ENCODE measurements around the gene CYB5A. TPM values are rescaled to one million over a fixed set of nuclear protein-coding genes. Genes with fewer than 3 reads are reported as not detected.
"Not testable (repeated sequence)": the region's sequence is repeated elsewhere in the genome, so short reads cannot be mapped to it uniquely, and the experiment has no call there.

CYB5A gene
- polyA plus RNA-seq, 4 donors, result 91.1 to 1,144 (median 565) TPM

DNA sequence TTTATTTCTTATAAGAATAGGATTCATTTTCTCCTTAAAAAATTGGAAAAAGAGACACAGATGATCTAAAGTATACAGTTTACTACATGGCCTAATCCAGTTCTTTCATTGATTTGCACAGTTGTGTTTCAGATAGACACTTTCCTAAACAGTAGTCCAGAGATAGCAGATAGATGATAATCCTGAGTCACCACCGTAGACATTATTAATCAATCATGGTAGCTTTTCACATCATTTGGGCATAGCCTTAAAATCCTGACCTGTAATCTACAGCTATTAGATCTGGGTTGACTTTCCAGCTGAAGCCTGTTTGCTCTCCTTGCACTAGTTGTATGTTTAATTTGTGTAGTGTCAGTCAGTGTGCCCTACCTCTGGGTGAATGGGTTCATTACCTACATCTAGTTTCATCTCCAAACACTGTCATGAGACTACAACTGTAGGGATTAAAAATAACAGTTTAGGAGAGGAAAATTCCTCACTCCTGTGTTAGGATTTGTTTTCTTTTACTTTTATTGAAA lies 38.0 kb upstream of the CYB5A start:
- Histone ChIP-seq H3K4me1 (ENCODE audit: control insufficient read depth in 3 of 3, insufficient read depth in 2 of 3, low read depth in 1 of 3, low read length in 2 of 3) (peaks cover 0 to 14% (median 0%) of the 10 kb centered on the region in 3 donors), H3K4me3 (ENCODE audit: low read depth in 1 of 3, low read length in 3 of 3) (peak overlapping the region in 1 of 3 donors; percentile 15), H3K27me3 (ENCODE audit: control insufficient read depth in 3 of 3, insufficient read depth in 3 of 3, low read length in 3 of 3) (peaks cover 0 to 1% (median 0%) of the 10 kb centered on the region in 3 donors), H3K36me3 (ENCODE audit: control insufficient read depth in 3 of 3, insufficient read depth in 2 of 3, low read depth in 1 of 3, low read length in 3 of 3) (no peaks in the 10 kb centered on the region), H3K9me3 (ENCODE audit: control insufficient read depth in 2 of 2, insufficient read depth in 1 of 2, low read depth in 1 of 2, low read length in 1 of 2) (no peaks in the 10 kb centered on the region), H3K27ac (ENCODE audit: low read depth in 1 of 3, low read length in 2 of 3) (no peak overlapping the region)
- 72 to 89% (median 76%) methylated on average over 1 of the region's 1 CpG for WGBS, 3 donors
- DNase-seq (no peak), FAIRE-seq (no peak)

DNA sequence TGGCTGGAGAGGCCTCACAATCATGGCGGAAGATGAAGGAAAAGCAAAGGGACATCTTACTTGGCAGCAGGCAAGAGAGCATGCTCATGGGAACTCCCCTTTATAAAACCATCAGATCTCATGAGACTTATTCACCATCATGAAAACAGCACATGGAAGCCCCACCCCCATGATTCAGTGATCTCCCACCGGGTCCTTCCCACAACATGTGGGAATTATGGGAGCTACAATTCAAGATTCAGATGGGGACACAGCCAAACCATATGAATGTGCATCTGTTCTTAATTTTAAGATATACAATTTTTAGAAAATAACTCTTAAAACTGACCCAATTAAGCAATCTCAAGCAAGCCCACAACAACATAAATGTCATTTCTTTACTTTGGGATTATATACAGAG lies 36.4 kb upstream of the CYB5A start:
- H3K27ac ChIP-seq (ENCODE audit: low read depth in 1 of 3, low read length in 2 of 3), result no peak overlapping the region
- H3K9me3 ChIP-seq (ENCODE audit: control insufficient read depth in 2 of 2, insufficient read depth in 1 of 2, low read depth in 1 of 2, low read length in 1 of 2), result no peaks in the 10 kb centered on the region
- H3K27me3 ChIP-seq (ENCODE audit: control insufficient read depth in 3 of 3, insufficient read depth in 3 of 3, low read length in 3 of 3), result peaks cover 0 to 1% (median 0%) of the 10 kb centered on the region in 3 donors
- H3K4me3 ChIP-seq (ENCODE audit: low read depth in 1 of 3, low read length in 3 of 3), result no peak overlapping the region
- no peaks in the 10 kb centered on the region for H3K36me3 ChIP-seq (ENCODE audit: control insufficient read depth in 3 of 3, insufficient read depth in 2 of 3, low read depth in 1 of 3, low read length in 3 of 3)
- H3K4me1 ChIP-seq (ENCODE audit: control insufficient read depth in 3 of 3, insufficient read depth in 2 of 3, low read depth in 1 of 3, low read length in 2 of 3), result peaks cover 0 to 16% (median 0%) of the 10 kb centered on the region in 3 donors
- DNase-seq, result no peak
- WGBS, 3 donors, result 79 to 88% (median 87%) methylated on average over 2 of the region's 2 CpGs
- FAIRE-seq, result no peak

DNA sequence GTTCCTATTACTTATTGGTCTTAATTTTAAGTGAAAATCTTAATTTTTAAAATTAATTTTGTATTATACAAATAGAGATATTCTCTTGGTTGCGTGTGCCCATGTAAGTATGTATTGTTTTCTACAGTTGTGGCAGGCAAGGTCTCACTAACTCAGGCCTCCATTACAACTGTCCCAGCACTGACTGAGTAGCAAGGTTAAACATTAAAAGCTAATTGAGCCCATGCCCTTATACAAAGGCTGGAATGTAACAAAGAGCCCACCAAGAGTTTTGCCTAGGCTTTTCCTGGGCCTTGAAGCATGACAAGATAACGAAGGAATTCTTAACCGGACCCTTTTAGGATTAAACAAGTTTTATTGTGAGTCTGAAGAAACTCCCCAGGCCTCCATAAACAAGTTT lies 35.0 kb upstream of the CYB5A start:
- not testable (repeated sequence) for H3K9me3 ChIP-seq (ENCODE audit: control insufficient read depth in 2 of 2, insufficient read depth in 1 of 2, low read depth in 1 of 2, low read length in 1 of 2); DNase-seq; H3K27me3 ChIP-seq (ENCODE audit: control insufficient read depth in 3 of 3, insufficient read depth in 3 of 3, low read length in 3 of 3); H3K27ac ChIP-seq (ENCODE audit: low read depth in 1 of 3, low read length in 2 of 3); H3K4me3 ChIP-seq (ENCODE audit: low read depth in 1 of 3, low read length in 3 of 3); H3K36me3 ChIP-seq (ENCODE audit: control insufficient read depth in 3 of 3, insufficient read depth in 2 of 3, low read depth in 1 of 3, low read length in 3 of 3); FAIRE-seq
- 91 to 98% (median 94%) methylated on average over 3 of the region's 3 CpGs for WGBS, 3 donors
- H3K4me1 ChIP-seq (ENCODE audit: control insufficient read depth in 3 of 3, insufficient read depth in 2 of 3, low read depth in 1 of 3, low read length in 2 of 3), result peaks cover 0 to 16% (median 0%) of the 10 kb centered on the region in 3 donors

DNA sequence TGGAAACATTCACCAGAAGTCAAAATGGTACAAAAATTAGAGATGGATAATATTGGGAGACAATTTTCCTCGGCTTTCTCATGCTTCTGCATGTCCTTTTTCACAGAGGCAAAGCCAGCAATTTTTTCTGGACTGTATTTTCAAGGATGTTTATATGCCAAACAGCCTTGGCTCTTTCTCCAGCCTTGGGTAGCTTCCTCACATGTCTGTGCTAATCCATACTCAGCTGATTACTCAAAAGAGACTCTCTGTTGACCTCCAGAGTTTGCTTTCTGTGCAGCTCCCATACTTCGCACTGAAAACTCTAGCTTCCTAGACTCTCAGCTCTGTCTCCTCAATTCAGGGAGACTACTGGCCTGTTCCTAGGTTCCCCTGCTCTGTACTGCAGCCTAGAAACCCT lies 34.5 kb upstream of the CYB5A start:
- H3K4me3 ChIP-seq (ENCODE audit: low read depth in 1 of 3, low read length in 3 of 3), result no peak overlapping the region
- no peaks in the 10 kb centered on the region for H3K9me3 ChIP-seq (ENCODE audit: control insufficient read depth in 2 of 2, insufficient read depth in 1 of 2, low read depth in 1 of 2, low read length in 1 of 2)
- DNase-seq, result no peak
- WGBS, 3 donors, result 37 to 78% (median 60%) methylated on average over 2 of the region's 2 CpGs
- H3K27ac ChIP-seq (ENCODE audit: low read depth in 1 of 3, low read length in 2 of 3), result no peak overlapping the region
- no peaks in the 10 kb centered on the region for H3K27me3 ChIP-seq (ENCODE audit: control insufficient read depth in 3 of 3, insufficient read depth in 3 of 3, low read length in 3 of 3)
- FAIRE-seq, result no peak
- peaks cover 0 to 16% (median 0%) of the 10 kb centered on the region in 3 donors for H3K4me1 ChIP-seq (ENCODE audit: control insufficient read depth in 3 of 3, insufficient read depth in 2 of 3, low read depth in 1 of 3, low read length in 2 of 3)
- no peaks in the 10 kb centered on the region for H3K36me3 ChIP-seq (ENCODE audit: control insufficient read depth in 3 of 3, insufficient read depth in 2 of 3, low read depth in 1 of 3, low read length in 3 of 3)

DNA sequence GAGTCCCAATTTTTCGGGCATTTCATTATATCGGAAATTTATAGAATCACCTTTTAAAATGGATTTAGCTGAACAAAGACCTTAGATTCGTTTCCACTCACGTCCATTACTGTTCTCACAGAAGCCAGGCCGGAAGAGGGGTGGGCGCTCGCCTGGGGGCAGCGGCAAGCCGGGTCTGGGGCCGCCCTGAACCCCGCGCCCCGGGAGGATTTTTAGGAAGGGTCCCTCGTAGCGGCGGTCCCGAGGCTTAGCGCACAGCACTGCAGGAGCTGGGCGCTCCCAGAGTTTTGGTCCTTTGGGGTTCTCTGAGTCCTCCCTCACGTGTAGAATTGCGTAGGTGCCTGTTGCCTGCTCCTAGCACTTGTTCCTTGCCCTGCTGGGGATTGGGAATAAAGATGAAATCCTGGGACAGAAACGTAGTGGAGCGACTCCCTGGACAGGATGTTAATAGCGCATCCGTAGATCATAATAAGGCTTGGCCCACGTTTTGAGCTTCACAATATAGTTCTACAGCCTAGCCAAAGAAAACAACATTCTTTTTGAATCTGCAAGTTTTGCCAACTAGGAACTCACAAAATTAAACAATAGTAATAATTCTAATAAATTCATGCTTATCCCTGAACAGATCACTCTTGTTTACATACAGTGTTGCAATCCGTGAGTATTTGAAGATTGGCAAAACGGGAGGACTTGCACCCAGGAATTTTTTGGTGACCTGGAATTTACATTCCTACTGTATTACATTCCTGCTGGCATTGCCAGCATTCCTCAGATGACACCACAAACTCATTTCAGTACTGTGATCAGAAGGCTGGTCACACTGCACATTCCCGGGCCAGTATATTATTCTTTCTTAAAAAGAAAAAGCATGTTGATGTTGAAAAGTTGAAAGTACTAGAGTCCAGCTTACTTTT lies 24.8 kb upstream of the CYB5A start:
- 87 to 92% (median 91%) methylated on average over 29 of the region's 29 CpGs for WGBS, 3 donors
- Histone ChIP-seq H3K27me3 (ENCODE audit: control insufficient read depth in 3 of 3, insufficient read depth in 3 of 3, low read length in 3 of 3) (peaks cover 0 to 2% (median 0%) of the 10 kb centered on the region in 3 donors), H3K36me3 (ENCODE audit: control insufficient read depth in 3 of 3, insufficient read depth in 2 of 3, low read depth in 1 of 3, low read length in 3 of 3) (no peaks in the 10 kb centered on the region), H3K9me3 (ENCODE audit: control insufficient read depth in 2 of 2, insufficient read depth in 1 of 2, low read depth in 1 of 2, low read length in 1 of 2) (peaks cover 0 to 6% of the 10 kb centered on the region in 2 donors), H3K27ac (ENCODE audit: low read depth in 1 of 3, low read length in 2 of 3) (no peak overlapping the region), H3K4me1 (ENCODE audit: control insufficient read depth in 3 of 3, insufficient read depth in 2 of 3, low read depth in 1 of 3, low read length in 2 of 3) (no peaks in the 10 kb centered on the region), H3K4me3 (ENCODE audit: low read depth in 1 of 3, low read length in 3 of 3) (no peak overlapping the region)
- FAIRE-seq (no peak), DNase-seq (no peak)

DNA sequence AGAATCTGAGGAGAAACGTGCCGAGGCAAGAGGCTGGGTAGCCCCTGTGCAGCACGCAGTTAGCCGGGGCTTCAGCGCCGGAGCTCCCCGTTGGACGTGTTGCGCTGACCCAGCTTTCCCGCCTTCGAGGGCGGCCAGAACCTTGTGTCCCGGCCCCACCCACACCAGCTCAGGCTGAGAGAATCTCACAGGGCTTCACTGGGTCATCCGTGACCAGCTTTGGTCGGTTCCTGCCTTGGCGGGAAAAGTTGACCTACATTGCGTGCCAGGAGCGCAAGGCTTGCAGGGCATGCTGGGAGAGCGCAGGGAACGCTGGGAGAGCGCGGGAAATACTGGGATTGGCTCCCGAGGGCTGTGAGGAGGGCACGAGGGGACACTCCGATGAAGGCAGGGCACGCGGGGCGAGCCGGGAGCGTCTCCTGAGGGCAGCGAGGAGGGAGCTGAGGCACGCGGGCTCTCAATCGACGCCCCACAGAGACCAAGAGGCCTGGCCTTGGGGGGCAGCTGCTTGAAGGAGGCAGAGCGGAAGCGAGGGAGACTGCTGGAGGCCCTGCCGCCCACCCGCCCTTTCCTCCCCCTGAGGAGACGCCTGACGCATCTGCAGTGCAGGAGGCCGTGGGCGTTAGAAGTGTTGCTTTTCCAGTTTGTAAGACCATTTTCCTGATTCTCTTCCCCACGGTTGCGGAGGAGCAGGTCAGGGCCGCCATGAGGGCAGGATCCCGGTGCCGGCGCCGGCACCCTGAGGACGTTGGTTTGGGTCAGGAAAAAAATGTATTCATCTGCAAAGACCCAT lies 23.9 kb upstream of the CYB5A start, which contains the start of gene C18orf63:
TSS of gene C18orf63 (plus strand) at position 376 of the 793 bp plus-strand sequence. CDS start 2,027 bp downstream, outside the sequence.
- FAIRE-seq, result no peak
- H3K27me3 ChIP-seq (ENCODE audit: control insufficient read depth in 3 of 3, insufficient read depth in 3 of 3, low read length in 3 of 3), result peaks cover 0 to 2% (median 0%) of the 10 kb centered on the region in 3 donors

DNA sequence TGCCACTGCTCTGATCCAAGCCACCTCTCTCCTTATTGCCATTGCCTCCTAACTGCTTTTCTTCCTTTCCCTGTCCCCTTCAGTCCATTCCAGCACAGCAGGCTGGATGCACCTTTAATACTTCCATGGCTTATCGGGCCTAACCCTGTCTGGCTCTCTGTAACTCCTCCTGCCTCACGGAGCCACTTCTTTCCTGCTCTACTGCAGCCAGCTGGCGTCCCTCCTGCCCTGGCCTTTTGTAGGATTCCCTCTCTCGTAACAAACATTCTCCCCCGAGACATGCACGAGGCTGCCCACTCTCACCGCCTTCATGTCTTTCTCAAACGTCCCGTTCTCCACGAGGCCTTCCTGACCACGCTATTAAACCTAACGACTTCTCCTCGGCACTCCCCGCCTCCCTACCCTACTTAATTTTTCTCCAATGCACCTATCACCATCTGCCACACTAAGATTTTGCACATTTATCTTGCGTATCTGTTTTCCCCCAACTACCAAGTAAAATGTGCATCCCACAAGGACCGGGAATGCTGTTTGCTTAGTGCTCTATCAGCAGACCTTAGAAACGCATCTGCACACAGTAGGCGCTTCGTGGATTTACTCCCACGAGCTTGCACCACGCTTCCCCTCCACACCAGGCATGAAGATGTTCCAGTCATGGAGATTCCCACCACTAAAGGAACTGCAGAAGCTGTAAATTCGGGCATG lies 23.1 kb upstream of the CYB5A start:
- Histone ChIP-seq H3K9me3 (ENCODE audit: control insufficient read depth in 2 of 2, insufficient read depth in 1 of 2, low read depth in 1 of 2, low read length in 1 of 2) (peaks cover 0 to 6% of the 10 kb centered on the region in 2 donors), H3K4me3 (ENCODE audit: low read depth in 1 of 3, low read length in 3 of 3) (no peak overlapping the region), H3K27ac (ENCODE audit: low read depth in 1 of 3, low read length in 2 of 3) (no peak overlapping the region), H3K4me1 (ENCODE audit: control insufficient read depth in 3 of 3, insufficient read depth in 2 of 3, low read depth in 1 of 3, low read length in 2 of 3) (no peaks in the 10 kb centered on the region), H3K36me3 (ENCODE audit: control insufficient read depth in 3 of 3, insufficient read depth in 2 of 3, low read depth in 1 of 3, low read length in 3 of 3) (no peaks in the 10 kb centered on the region), H3K27me3 (ENCODE audit: control insufficient read depth in 3 of 3, insufficient read depth in 3 of 3, low read length in 3 of 3) (peaks cover 0 to 2% (median 0%) of the 10 kb centered on the region in 3 donors)
- FAIRE-seq (no peak), DNase-seq (no peak)
- WGBS, 3 donors, result 85 to 90% (median 89%) methylated on average over 22 of the region's 22 CpGs

More for the DNA sequence above, 23.9 kb upstream of the CYB5A start, which contains the start of gene C18orf63:
- DNase-seq, result no peak
- peaks cover 0 to 6% of the 10 kb centered on the region in 2 donors for H3K9me3 ChIP-seq (ENCODE audit: control insufficient read depth in 2 of 2, insufficient read depth in 1 of 2, low read depth in 1 of 2, low read length in 1 of 2)
- WGBS, 3 donors, result 93 to 98% (median 95%) methylated on average over 51 of the region's 51 CpGs
- H3K4me3 ChIP-seq (ENCODE audit: low read depth in 1 of 3, low read length in 3 of 3), result no peak within 1 kb of the TSS
- no peaks in the 10 kb centered on the region for H3K36me3 ChIP-seq (ENCODE audit: control insufficient read depth in 3 of 3, insufficient read depth in 2 of 3, low read depth in 1 of 3, low read length in 3 of 3)
- no peak within 1 kb of the TSS for H3K27ac ChIP-seq (ENCODE audit: low read depth in 1 of 3, low read length in 2 of 3)
- no peaks in the 10 kb centered on the region for H3K4me1 ChIP-seq (ENCODE audit: control insufficient read depth in 3 of 3, insufficient read depth in 2 of 3, low read depth in 1 of 3, low read length in 2 of 3)
